WI38 (cell line): Measurements from ENCODE around the gene IMMP2L.
"Not testable (repeated sequence)": the region's sequence is repeated elsewhere in the genome, so short reads cannot be mapped to it uniquely, and the experiment has no call there.

ENCODE experiments used
- H3K4me3 ChIP-seq: 2 replicates; pipeline ENCODE4 v1.5.1; 2011; ENCODE audit warnings: low read depth, mild to moderate bottlenecking, control low read depth, low read length
- CTCF ChIP-seq: IDR thresholded peaks from 2 replicates; pipeline ENCODE4 v1.5.1; 2012; ENCODE audit warnings: low read depth, mild to moderate bottlenecking, control low read depth, low read length

Gene IMMP2L

DNA sequence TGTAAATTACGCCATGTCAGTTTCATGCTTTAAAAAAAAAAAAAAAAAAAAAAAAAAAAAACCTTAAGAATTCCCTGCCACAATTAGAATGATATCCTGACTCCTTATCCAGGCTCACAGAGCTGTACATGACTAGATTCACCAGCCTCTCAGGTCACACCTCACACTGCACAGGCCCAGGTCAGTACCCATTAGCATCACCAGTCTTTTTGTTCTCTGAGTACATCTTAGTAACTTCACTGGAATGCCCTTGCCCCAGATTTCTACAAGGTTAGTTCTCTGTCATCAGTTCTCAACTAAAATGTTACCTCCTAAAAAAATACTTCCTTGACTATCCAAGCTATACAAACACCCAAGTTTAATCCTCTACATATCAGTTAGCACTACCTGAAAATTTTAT is 260.4 kb downstream of the IMMP2L start:
- H3K4me3 ChIP-seq: no peak overlapping the region
- TF ChIP-seq CTCF: no peak

GRCh38 chr7:111294494-111294893 is 267.8 kb downstream of the IMMP2L start:
- no peak overlapping the region for H3K4me3 ChIP-seq
- TF ChIP-seq CTCF: no peak

DNA sequence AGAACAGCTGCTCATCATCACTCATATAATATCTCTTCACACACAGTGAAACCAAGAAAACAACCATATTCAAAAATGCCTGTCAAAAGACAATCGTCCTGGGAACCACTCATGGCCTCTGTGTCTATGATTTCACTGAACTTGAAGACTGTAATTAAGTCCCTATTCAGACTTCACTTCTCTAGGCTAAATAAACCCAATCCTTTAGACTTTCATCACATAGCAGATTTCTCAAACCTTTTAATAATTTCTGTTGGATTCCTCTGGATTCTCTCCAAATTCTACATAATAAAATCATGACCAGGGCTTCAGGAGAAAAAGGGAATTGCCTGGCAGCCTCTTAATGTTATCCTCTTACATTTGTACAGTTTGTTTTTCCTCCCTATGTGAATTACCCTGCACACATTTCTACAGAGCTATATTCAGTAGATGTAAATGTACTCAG is 270.2 kb downstream of the IMMP2L start:
- no peak overlapping the region for H3K4me3 ChIP-seq
- no peak for TF ChIP-seq CTCF

- no peak for TF ChIP-seq CTCF
Observed at GRCh38 chr7:111290982-111291381, 271.3 kb downstream of the IMMP2L start.

DNA sequence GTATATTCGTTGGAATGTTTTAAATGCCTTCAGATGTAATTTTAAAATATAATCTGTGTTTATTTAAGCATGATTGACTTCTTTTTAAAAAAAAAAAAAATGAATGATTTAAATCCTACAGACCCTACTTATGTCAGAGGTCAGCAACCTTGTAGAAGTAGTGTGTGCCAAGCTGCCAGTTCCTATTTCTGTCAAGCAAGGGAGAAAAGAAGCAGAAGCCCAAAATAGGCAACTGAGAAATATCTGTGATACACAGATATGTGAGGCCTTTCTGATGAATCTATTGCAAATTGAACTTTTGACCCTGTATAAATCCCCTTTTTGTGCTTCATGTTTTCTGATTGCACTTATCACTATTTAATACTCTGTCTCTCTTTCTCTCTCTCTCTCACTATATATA is 271.9 kb downstream of the IMMP2L start:
- TF ChIP-seq CTCF: no peak

More at GRCh38 chr7:111290982-111291381, 271.3 kb downstream of the IMMP2L start:
- H3K4me3 ChIP-seq: no peak overlapping the region

GRCh38 chr7:111288441-111288840 is 273.9 kb downstream of the IMMP2L start:
- H3K4me3 ChIP-seq: not testable (repeated sequence)

More for the DNA sequence above, 271.9 kb downstream of the IMMP2L start:
- no peak overlapping the region for H3K4me3 ChIP-seq

GRCh38 chr7:111282626-111283025 is 279.7 kb downstream of the IMMP2L start:
- no peak overlapping the region for H3K4me3 ChIP-seq
- no peak for TF ChIP-seq CTCF

- no peak overlapping the region for H3K4me3 ChIP-seq
- TF ChIP-seq CTCF: no peak
Observed at GRCh38 chr7:111274857-111275256, 287.4 kb downstream of the IMMP2L start.
